Stimulated activated CD8-positive, alpha-beta memory T cell treated with anti-CD3 and anti-CD28 coated beads, Interleukin-4, amount 100 ng/mL, for 4 hours (primary cell): ENCODE measurements around the gene GPHB5.
"Not testable (repeated sequence)": the region's sequence is repeated elsewhere in the genome, so short reads cannot be mapped to it uniquely, and the experiment has no call there.

Experiments
- DNase-seq, 2 donors: peaks; one replicate each; pipeline ENCODE4 v3.0.0-alpha.2; 2020; ENCODE audit warnings: low read depth in 2 of 2, low spot score in 1 of 2

The GPHB5 gene, protein sequence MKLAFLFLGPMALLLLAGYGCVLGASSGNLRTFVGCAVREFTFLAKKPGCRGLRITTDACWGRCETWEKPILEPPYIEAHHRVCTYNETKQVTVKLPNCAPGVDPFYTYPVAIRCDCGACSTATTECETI

GRCh38 chr14:63318835-63319234 lies at the start of gene GPHB5:
TSS of gene GPHB5 (minus strand) at chr14:63318935. CDS start at chr14:63317849, 1,086 bp downstream.
- DNase-seq, result no peak

DNA sequence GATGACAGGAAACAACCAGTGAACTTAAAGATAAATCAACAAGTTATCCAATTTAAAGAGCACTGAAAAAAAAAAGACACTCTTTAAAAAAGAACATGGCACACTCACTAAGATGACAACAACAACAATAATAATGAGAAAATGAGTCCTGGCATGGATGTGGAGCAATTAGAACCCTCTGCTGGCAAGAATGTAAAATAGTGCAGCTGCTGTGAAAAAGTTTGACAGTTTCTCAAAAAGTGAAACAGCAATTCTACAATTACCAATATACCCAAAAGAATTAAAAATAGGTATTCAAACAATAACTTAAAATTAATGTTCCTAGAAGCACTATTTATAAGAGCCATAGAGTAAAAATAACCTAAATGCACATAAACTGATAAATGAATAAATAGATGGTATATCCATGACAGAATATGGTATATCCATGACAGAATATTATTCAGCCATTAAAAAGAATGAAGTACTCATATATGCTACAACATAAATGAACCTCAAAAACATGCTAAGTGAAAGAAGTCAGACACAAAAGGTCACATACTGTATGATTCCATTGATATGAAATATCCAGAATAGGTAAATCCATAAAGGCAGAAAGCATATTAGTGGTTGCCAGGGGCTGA lies 49.1 kb upstream of the GPHB5 start:
- DNase-seq, result no peak

DNA sequence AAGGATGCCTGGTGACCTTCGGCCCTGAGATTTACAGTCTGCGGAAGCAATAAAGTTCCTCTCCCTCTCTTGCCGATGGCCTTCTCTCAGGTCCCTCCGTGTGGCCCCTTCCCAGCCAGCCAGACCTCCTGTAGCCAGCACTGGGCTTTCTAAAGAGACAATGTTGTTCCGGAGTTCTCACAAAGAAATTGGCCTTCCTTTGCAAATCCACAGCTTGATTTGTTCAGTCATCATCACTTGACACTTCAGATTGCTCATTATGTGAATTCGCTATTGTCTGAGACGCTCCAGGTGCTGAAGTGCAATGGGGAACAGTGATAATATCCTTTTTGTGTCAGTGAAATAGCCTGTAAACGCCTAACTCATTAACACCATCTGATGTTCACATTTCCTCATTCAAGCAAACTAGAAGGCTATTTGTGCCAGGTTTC lies 43.7 kb upstream of the GPHB5 start:
- no peak for DNase-seq

DNA sequence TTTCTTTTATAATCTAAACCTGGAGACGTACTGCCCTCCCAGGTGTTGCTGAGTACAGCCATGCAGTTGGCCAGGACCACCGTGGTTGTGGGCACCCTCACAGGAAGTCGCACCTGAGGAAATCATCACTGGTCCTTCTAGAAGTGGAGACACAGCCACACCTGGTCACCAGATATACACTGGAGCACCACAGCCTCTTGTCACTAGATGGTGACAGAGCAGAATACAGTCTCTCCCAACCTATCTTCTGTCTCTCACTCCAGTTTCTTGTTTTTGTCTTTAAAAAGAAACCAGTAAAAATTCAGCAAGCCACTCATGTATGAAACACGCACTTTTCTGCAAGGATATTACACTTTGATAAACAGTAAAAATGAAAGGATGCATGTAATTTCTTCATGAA lies 43.1 kb upstream of the GPHB5 start:
- DNase-seq, result no peak

GRCh38 chr14:63357841-63358240 lies 39.1 kb upstream of the GPHB5 start:
- DNase-seq, result no peak

- no peak for DNase-seq
Measured at GRCh38 chr14:63345826-63346225, 27.1 kb upstream of the GPHB5 start.

DNA sequence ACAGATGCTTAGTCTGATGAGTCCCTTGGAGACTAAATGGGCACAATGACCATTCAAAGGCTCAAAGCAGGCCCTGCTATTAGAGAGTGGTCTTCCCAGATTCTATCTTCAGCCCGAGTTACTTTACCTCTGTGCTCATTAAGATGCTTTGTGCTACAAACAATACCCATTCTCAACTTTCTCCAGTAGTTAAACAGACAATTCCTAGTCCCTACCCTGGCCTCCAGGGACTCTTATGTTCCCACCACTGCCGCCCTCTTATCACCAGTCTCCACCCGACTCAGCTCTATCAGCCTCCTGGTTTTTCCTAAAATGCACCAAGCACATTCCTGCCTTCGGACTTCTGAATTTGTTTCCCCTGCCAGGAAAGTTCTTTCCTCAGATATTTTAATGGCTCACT lies 25.6 kb upstream of the GPHB5 start:
- no peak for DNase-seq

DNA sequence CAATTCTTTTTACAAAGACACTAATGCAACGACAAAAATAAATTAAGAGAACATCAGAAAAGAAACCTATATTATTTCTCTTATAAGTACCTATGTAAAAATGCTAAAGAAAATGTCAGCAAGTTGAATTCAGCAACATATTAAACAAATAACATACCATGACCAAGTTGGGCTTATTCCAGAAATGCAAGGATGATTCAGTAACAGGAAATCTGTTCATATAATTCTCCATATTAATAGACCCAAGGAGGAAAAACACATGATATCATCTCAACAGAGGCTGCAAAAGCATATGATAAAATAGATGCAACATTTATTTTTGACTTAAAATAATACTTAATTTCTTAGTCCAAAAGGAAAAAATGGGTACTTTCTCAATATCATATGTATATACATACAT lies 25.1 kb upstream of the GPHB5 start:
- no peak for DNase-seq

- DNase-seq, result no peak
Measured at GRCh38 chr14:63342371-63342770, 23.6 kb upstream of the GPHB5 start.

- DNase-seq, result no peak
Measured at GRCh38 chr14:63328787-63329737, 10.3 kb upstream of the GPHB5 start.

GRCh38 chr14:63326840-63327239 lies 8.1 kb upstream of the GPHB5 start:
- no peak for DNase-seq

GRCh38 chr14:63322897-63323573 lies 4.3 kb upstream of the GPHB5 start:
- DNase-seq, result no peak

GRCh38 chr14:63322472-63322871 lies 3.7 kb upstream of the GPHB5 start:
- no peak for DNase-seq

DNA sequence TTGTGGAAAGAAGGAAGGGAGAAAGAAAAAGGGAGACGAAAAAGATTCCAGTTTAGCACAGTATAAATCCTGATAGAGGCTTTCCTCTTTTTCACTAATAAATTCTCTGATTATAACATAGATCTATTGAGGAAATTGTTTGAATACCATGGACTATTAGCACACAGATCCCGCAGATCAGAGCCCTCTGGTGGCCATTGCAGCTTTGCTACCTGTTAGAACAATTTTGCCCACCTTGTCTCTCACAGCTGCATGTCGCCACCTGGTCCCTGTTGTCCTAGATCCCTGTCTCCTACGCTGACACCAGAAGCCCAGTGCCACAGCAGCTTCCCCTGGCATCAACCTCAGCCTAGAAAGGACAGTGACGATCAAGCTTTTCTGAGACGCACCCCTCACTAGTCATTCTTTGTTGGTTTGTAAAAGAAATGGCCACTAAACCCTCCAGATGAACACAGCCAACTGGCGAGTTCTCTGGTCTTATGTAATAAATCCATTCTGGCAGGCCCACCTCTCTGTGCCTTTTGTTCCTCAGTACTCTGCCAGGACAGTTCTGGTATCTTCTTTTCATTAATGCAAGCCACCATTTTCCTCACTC lies 9.9 kb downstream of the GPHB5 start:
- DNase-seq, result no peak

- not testable (repeated sequence) for DNase-seq
Measured at GRCh38 chr14:63304429-63304828, 14.3 kb downstream of the GPHB5 start.

- no peak for DNase-seq
Measured at GRCh38 chr14:63301891-63302534, 16.7 kb downstream of the GPHB5 start.

DNA sequence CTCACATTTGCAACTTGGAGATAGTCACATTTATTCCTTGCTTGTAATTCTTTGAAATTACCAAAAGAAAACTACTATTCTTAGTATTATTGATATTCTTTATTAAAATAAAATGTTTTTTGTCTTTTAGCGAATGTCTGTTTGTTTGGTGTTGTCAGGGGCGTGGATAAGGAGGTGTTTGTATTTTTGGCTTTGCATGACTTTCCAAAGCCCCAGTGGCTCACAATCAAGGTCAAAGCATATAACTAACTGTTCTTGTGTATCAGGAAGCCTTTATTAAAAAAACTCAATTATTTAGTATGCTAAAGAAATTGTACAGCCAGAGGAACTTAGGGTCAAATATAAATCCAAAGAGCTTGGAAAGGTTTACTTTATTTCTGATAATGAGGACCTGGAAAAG lies 17.9 kb downstream of the GPHB5 start:
- DNase-seq, result no peak

- no peak for DNase-seq
Measured at GRCh38 chr14:63299351-63300110, 19.2 kb downstream of the GPHB5 start.

- no peak for DNase-seq
Measured at GRCh38 chr14:63297372-63298063, 21.2 kb downstream of the GPHB5 start.
